ENCODE measurements around the gene RLN1. TPM values are rescaled to one million over a fixed set of nuclear protein-coding genes. Genes with fewer than 3 reads are reported as not detected.
"Not testable (repeated sequence)": the region's sequence is repeated elsewhere in the genome, so short reads cannot be mapped to it uniquely, and the experiment has no call there.

RLN1 gene
- total RNA-seq, result 0.75 to 0.88 TPM (median 0.80 TPM) in 3 replicates

- not testable (repeated sequence) for DNase-seq (ENCODE audit: low spot score in 2 of 2, unreplicated experiment in 2 of 2); H3K27ac Mint-ChIP-seq; H3K9me3 Mint-ChIP-seq; H3K4me1 Mint-ChIP-seq; H3K27me3 Mint-ChIP-seq (ENCODE audit: low read depth); H3K36me3 Mint-ChIP-seq
- peak within 1 kb of the TSS; percentile 54 for H3K4me3 Mint-ChIP-seq
Measured at GRCh38 chr9:5338992-5339981, at the start of gene RLN1. Gene RLN1, minus strand, starts transcription at chr9:5339876. Its CDS starts 130 bp downstream, at chr9:5339746.

GRCh38 chr9:5389109-5389732 is 49.5 kb upstream of the RLN1 start:
- H3K27me3 Mint-ChIP-seq (ENCODE audit: low read depth), result no peaks in the 10 kb centered on the region
- no peaks in the 10 kb centered on the region for H3K36me3 Mint-ChIP-seq
- H3K9me3 Mint-ChIP-seq, result no peaks in the 10 kb centered on the region

GRCh38 chr9:5388026-5388819 is 48.5 kb upstream of the RLN1 start:
- Mint-ChIP-seq H3K36me3 (no peaks in the 10 kb centered on the region), H3K4me1 (no peaks in the 10 kb centered on the region), H3K27ac (no peak overlapping the region), H3K4me3 (no peak overlapping the region), H3K9me3 (no peaks in the 10 kb centered on the region), H3K27me3 (ENCODE audit: low read depth) (no peaks in the 10 kb centered on the region)
- no peak for TF ChIP-seq CTCF (IDR thresholded peaks at IDR 0.05; ENCODE audit: unreplicated experiment)
- no peak for DNase-seq (ENCODE audit: low spot score in 2 of 2, unreplicated experiment in 2 of 2)

More at GRCh38 chr9:5389109-5389732, 49.5 kb upstream of the RLN1 start:
- Mint-ChIP-seq H3K27ac (no peak overlapping the region), H3K4me1 (no peaks in the 10 kb centered on the region), H3K4me3 (no peak overlapping the region)
- no peak for DNase-seq (ENCODE audit: low spot score in 2 of 2, unreplicated experiment in 2 of 2)
- no peak for TF ChIP-seq CTCF (IDR thresholded peaks at IDR 0.05; ENCODE audit: unreplicated experiment)

- H3K4me3 Mint-ChIP-seq, result no peak overlapping the region
Measured at GRCh38 chr9:5384436-5384835, 44.8 kb upstream of the RLN1 start.

GRCh38 chr9:5382479-5382878 is 42.8 kb upstream of the RLN1 start:
- no peak overlapping the region for H3K27ac Mint-ChIP-seq
- TF ChIP-seq CTCF (IDR thresholded peaks at IDR 0.05; ENCODE audit: unreplicated experiment), result no peak
- no peak overlapping the region for H3K4me3 Mint-ChIP-seq
- DNase-seq (ENCODE audit: low spot score in 2 of 2, unreplicated experiment in 2 of 2), result no peak
- peaks cover 2% of the 10 kb centered on the region for H3K36me3 Mint-ChIP-seq
- H3K27me3 Mint-ChIP-seq (ENCODE audit: low read depth), result no peaks in the 10 kb centered on the region
- H3K4me1 Mint-ChIP-seq, result no peaks in the 10 kb centered on the region
- H3K9me3 Mint-ChIP-seq, result no peaks in the 10 kb centered on the region

More at GRCh38 chr9:5384436-5384835, 44.8 kb upstream of the RLN1 start:
- H3K4me1 Mint-ChIP-seq, result no peaks in the 10 kb centered on the region
- DNase-seq (ENCODE audit: low spot score in 2 of 2, unreplicated experiment in 2 of 2), result no peak
- H3K27me3 Mint-ChIP-seq (ENCODE audit: low read depth), result no peaks in the 10 kb centered on the region
- peaks cover 2% of the 10 kb centered on the region for H3K36me3 Mint-ChIP-seq
- H3K27ac Mint-ChIP-seq, result no peak overlapping the region
- H3K9me3 Mint-ChIP-seq, result no peaks in the 10 kb centered on the region
- TF ChIP-seq CTCF (IDR thresholded peaks at IDR 0.05; ENCODE audit: unreplicated experiment), result no peak

Data from mesothelial cell of epicardium (in vitro differentiated cells).